Muscle layer of colon (tissue), 2 donors: ENCODE results near the gene TSPAN3.

Experiments
- H3K27ac ChIP-seq: one replicate; pipeline ENCODE4 v1.7.0; 2013; ENCODE audit warnings: low read depth, mild to moderate bottlenecking, low read length, moderate library complexity
- H3K27me3 ChIP-seq, 2 donors: one replicate each; pipeline ENCODE4 v1.7.0; 2013; ENCODE audit warnings: low read length in 2 of 2, mild to moderate bottlenecking in 2 of 2; ENCODE audit not compliant: insufficient read depth in 2 of 2, control insufficient read depth in 1 of 2
- H3K36me3 ChIP-seq: one replicate; pipeline ENCODE4 v1.7.0; 2013; ENCODE audit warnings: mild to moderate bottlenecking, low read length; ENCODE audit not compliant: insufficient read depth
- H3K4me1 ChIP-seq: one replicate; pipeline ENCODE4 v1.7.0; 2013; ENCODE audit warnings: mild to moderate bottlenecking, low read length; ENCODE audit not compliant: insufficient read depth
- H3K4me3 ChIP-seq, 2 donors: one replicate each; pipeline ENCODE4 v1.7.0; 2013; ENCODE audit warnings: low read length in 2 of 2, low read depth in 1 of 2, mild to moderate bottlenecking in 1 of 2, moderate library complexity in 1 of 2
- H3K9ac ChIP-seq: one replicate; pipeline ENCODE4 v1.7.0; 2013; ENCODE audit warnings: low read length
- H3K9me3 ChIP-seq: one replicate; pipeline ENCODE4 v1.7.0; 2013; ENCODE audit warnings: mild to moderate bottlenecking, low read length
- donor health status: abdominal sarcoma.
- donor health status: Adenocarcinoma of cecum.

The TSPAN3 gene

GRCh38 chr15:77099741-77100463 lies 29.0 kb upstream of the TSPAN3 start:
- H3K9me3 ChIP-seq = no peaks in the 10 kb centered on the region
- H3K4me1 ChIP-seq = no peaks in the 10 kb centered on the region
- no peak overlapping the region for H3K27ac ChIP-seq
- H3K27me3 ChIP-seq = no peaks in the 10 kb centered on the region
- H3K9ac ChIP-seq = no peak overlapping the region
- no peak overlapping the region for H3K4me3 ChIP-seq
- H3K36me3 ChIP-seq = no peaks in the 10 kb centered on the region

GRCh38 chr15:77098572-77098971 lies 27.7 kb upstream of the TSPAN3 start:
- Histone ChIP-seq H3K9ac (no peak overlapping the region), H3K27me3 (no peaks in the 10 kb centered on the region), H3K4me3 (no peak overlapping the region), H3K36me3 (no peaks in the 10 kb centered on the region), H3K27ac (no peak overlapping the region), H3K4me1 (no peaks in the 10 kb centered on the region), H3K9me3 (no peaks in the 10 kb centered on the region)

GRCh38 chr15:77097921-77098320 lies 27.0 kb upstream of the TSPAN3 start:
- no peaks in the 10 kb centered on the region for H3K36me3 ChIP-seq
- no peaks in the 10 kb centered on the region for H3K4me1 ChIP-seq
- no peak overlapping the region for H3K9ac ChIP-seq
- no peaks in the 10 kb centered on the region for H3K9me3 ChIP-seq
- H3K27ac ChIP-seq = no peak overlapping the region
- no peak overlapping the region for H3K4me3 ChIP-seq
- no peaks in the 10 kb centered on the region for H3K27me3 ChIP-seq

- Histone ChIP-seq H3K27me3 (no peaks in the 10 kb centered on the region), H3K36me3 (no peaks in the 10 kb centered on the region), H3K9me3 (no peaks in the 10 kb centered on the region), H3K27ac (no peak overlapping the region), H3K4me1 (no peaks in the 10 kb centered on the region), H3K4me3 (no peak overlapping the region), H3K9ac (no peak overlapping the region)
Observed at GRCh38 chr15:77097248-77097721, 26.4 kb upstream of the TSPAN3 start.

- Histone ChIP-seq H3K27me3 (no peaks in the 10 kb centered on the region), H3K4me3 (no peak overlapping the region), H3K36me3 (no peaks in the 10 kb centered on the region), H3K9me3 (no peaks in the 10 kb centered on the region), H3K9ac (no peak overlapping the region), H3K27ac (no peak overlapping the region), H3K4me1 (no peaks in the 10 kb centered on the region)
Observed at GRCh38 chr15:77096541-77096940, 25.6 kb upstream of the TSPAN3 start.

- Histone ChIP-seq H3K4me3 (no peak overlapping the region), H3K27ac (no peak overlapping the region), H3K36me3 (no peaks in the 10 kb centered on the region), H3K4me1 (no peaks in the 10 kb centered on the region), H3K9ac (no peak overlapping the region), H3K9me3 (no peaks in the 10 kb centered on the region), H3K27me3 (no peaks in the 10 kb centered on the region)
Observed at GRCh38 chr15:77096138-77096537, 25.2 kb upstream of the TSPAN3 start.

- Histone ChIP-seq H3K27ac (no peak overlapping the region), H3K4me1 (no peaks in the 10 kb centered on the region)
Observed at GRCh38 chr15:77094397-77095030, 23.6 kb upstream of the TSPAN3 start.

GRCh38 chr15:77093436-77093835 lies 22.5 kb upstream of the TSPAN3 start:
- Histone ChIP-seq H3K27ac (no peak overlapping the region), H3K4me3 (no peak overlapping the region), H3K9ac (no peak overlapping the region), H3K36me3 (no peaks in the 10 kb centered on the region), H3K27me3 (no peaks in the 10 kb centered on the region), H3K9me3 (no peaks in the 10 kb centered on the region), H3K4me1 (no peaks in the 10 kb centered on the region)

More at GRCh38 chr15:77094397-77095030, 23.6 kb upstream of the TSPAN3 start:
- Histone ChIP-seq H3K4me3 (no peak overlapping the region), H3K9ac (no peak overlapping the region), H3K27me3 (no peaks in the 10 kb centered on the region), H3K9me3 (no peaks in the 10 kb centered on the region), H3K36me3 (no peaks in the 10 kb centered on the region)

- Histone ChIP-seq H3K4me3 (no peak overlapping the region), H3K27ac (no peak overlapping the region), H3K9me3 (no peaks in the 10 kb centered on the region), H3K4me1 (no peaks in the 10 kb centered on the region), H3K9ac (no peak overlapping the region), H3K36me3 (no peaks in the 10 kb centered on the region), H3K27me3 (no peaks in the 10 kb centered on the region)
Observed at GRCh38 chr15:77091097-77091496, 20.2 kb upstream of the TSPAN3 start.

GRCh38 chr15:77087213-77087612 lies 16.3 kb upstream of the TSPAN3 start:
- no peaks in the 10 kb centered on the region for H3K9me3 ChIP-seq
- no peak overlapping the region for H3K9ac ChIP-seq
- no peaks in the 10 kb centered on the region for H3K4me1 ChIP-seq
- no peaks in the 10 kb centered on the region for H3K27me3 ChIP-seq
- H3K36me3 ChIP-seq = no peaks in the 10 kb centered on the region
- no peak overlapping the region for H3K4me3 ChIP-seq
- H3K27ac ChIP-seq = no peak overlapping the region

GRCh38 chr15:77085297-77085696 lies 14.4 kb upstream of the TSPAN3 start:
- no peaks in the 10 kb centered on the region for H3K36me3 ChIP-seq
- H3K9me3 ChIP-seq = no peaks in the 10 kb centered on the region
- no peak overlapping the region for H3K27ac ChIP-seq

GRCh38 chr15:77084436-77084835 lies 13.5 kb upstream of the TSPAN3 start:
- Histone ChIP-seq H3K27ac (no peak overlapping the region), H3K4me1 (no peaks in the 10 kb centered on the region), H3K9me3 (no peaks in the 10 kb centered on the region), H3K27me3 (no peaks in the 10 kb centered on the region), H3K36me3 (no peaks in the 10 kb centered on the region), H3K4me3 (no peak overlapping the region), H3K9ac (no peak overlapping the region)

More at GRCh38 chr15:77085297-77085696, 14.4 kb upstream of the TSPAN3 start:
- H3K4me3 ChIP-seq = no peak overlapping the region
- no peaks in the 10 kb centered on the region for H3K4me1 ChIP-seq
- H3K9ac ChIP-seq = no peak overlapping the region
- H3K27me3 ChIP-seq = no peaks in the 10 kb centered on the region
